Measurements from ENCODE around the gene ATP2C2.

- no peak for TF ChIP-seq EP300 (IDR thresholded peaks at IDR 0.05)
- no peak for TF ChIP-seq CTCF (IDR thresholded peaks at IDR 0.05)
- no peak for TF ChIP-seq POLR2A (IDR thresholded peaks at IDR 0.05)
- TF ChIP-seq POLR2AphosphoS5 (IDR thresholded peaks at IDR 0.05), result no peak
Measured at GRCh38 chr16:84486551-84487235, 118.4 kb downstream of the ATP2C2 start.
